Pancreas (tissue), 10 donors: ENCODE data around the gene MFSD6L. TPM values are rescaled to one million over a fixed set of nuclear protein-coding genes. Genes with fewer than 3 reads are reported as not detected.
A peak's percentile ranks its signal among the peaks of the same experiment; 100 is the strongest.

Experiments used
- ATAC-seq, 4 donors: fragments of 200-7000 bp; cut with Tn5 transposase; one replicate each; pipeline versions ENCODE4 v1.8.0 to v1.9.1; 2020; ENCODE audit warnings: mild to moderate bottlenecking in 4 of 4, moderate library complexity in 4 of 4
- DNase-seq, 6 donors: peaks; one replicate each; pipeline ENCODE4 v3.0.0-alpha.2; 2020
- FAIRE-seq: peaks from 2 replicates; lab custom pipeline; 2012; peaks lifted over from hg19 to GRCh38; lab: Jason Lieb, UNC
- H3K27ac ChIP-seq, 4 donors: fragments of 200-600 bp; sonication (generic); 1 replicate in 3 of 4; 2 replicates in 1 of 4; pipeline versions ENCODE4 v1.5.0 to v1.8.0; 2020
- H3K27me3 ChIP-seq, 4 donors: fragments of 200-600 bp; one replicate each; pipeline ENCODE4 v1.8.0; 2021
- H3K36me3 ChIP-seq, 3 donors: fragments of 200-600 bp; sonication (generic) in 1 of 3; one replicate each; pipeline versions ENCODE4 v1.5.0 to v1.8.0; 2020 to 2021
- H3K4me1 ChIP-seq, 3 donors: fragments of 200-600 bp; one replicate each; pipeline ENCODE4 v1.8.0; 2021
- H3K4me3 ChIP-seq, 4 donors: fragments of 200-600 bp; sonication (generic) in 2 of 4; one replicate each; pipeline versions ENCODE4 v1.5.0 to v1.8.0; 2020 to 2021
- H3K9me3 ChIP-seq, 4 donors: fragments of 200-600 bp; one replicate each; pipeline ENCODE4 v1.8.0; 2021
- WGBS, 2 donors: extraction: QIAGEN DNeasy Blood & Tissue Kit; methylation state at CpG; one replicate each; pipeline ENCODE4 v1.1.7; 2013; 5-methylcytosine and 5-hydroxymethylcytosine counted together
- intact Hi-C, 3 donors: fragments of 100-400 bp; cut with DNase I; formaldehyde crosslinking; loops; one replicate each; pipeline versions ENCODE4 v1.11.1 to v1.14.2; 2022
- polyA plus RNA-seq, 2 donors: library from polyadenylated mRNA; stranded (reverse); fragments of 200-250 nt; gene quantifications; one replicate each; pipeline ENCODE4 v1.2.3, GENCODE V29; 2013
- total RNA-seq, 6 donors: library from RNA; stranded (reverse); fragmentation: NEBNext Ultra II Directional in 4 of 6; extraction: Animal tissue kit (Norgen Biotek cat#: 25700) in 4 of 6; gene quantifications; one replicate each; pipeline versions ENCODE4 v1.2.1 to v1.2.4, GENCODE V29; 2021 to 2023
- TF ChIP-seq, protein P1 (sequence below), 4 donors: fragments of 200-600 bp; sonication (generic) in 3 of 4; IDR thresholded peaks; one replicate each; pipeline versions ENCODE4 v1.5.0 to v1.8.0; 2021; ENCODE audit warnings: antibody characterized with exemption in 4 of 4
- donor health status: healthy with polysubstance abuse.
- donor health status: DM: no; HTN: no; CAD: no; lungs with moderate emphysema.
- donor health status: DM: no; HTN: no; CAD: no.
- donor health status: control.
- donor health status: control.
- donor health status: Bipolar disorder and iron deficiency.
- donor health status: DM: yes; HTN: yes; CAD: no.
- donor health status: DM: no; HTN: no; CAD: no.
- donor health status: DM: no; HTN: no; CAD: no.
- donor health status: DM: yes; HTN: yes; CAD: no.

Gene MFSD6L
- total and polyA plus RNA-seq, 8 donors = 3.3 to 7.7 (median 4.7) TPM

DNA sequence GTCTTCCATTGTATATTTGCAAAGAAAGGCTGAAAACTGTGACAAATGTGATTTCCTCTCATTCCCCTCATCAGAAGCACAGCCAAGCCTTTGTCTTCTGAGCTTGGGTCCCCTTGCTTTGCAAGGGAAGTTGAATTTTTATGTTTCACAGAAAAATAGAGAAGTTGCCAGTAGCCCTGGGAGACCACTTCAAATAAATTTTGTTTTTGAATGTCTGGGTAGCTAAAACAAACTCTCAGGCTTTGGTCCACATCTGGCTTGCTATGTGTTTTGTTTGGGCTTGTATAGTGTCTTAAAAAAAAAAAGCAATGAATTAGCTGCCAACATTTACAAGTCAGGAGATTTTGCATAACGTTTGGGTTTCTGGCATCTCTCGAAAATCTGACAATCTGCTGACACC, 44.2 kb upstream of the MFSD6L start:
- H3K4me1 ChIP-seq = no peaks in the 10 kb centered on the region
- intact Hi-C loops = no loop called here
- no peak overlapping the region for H3K27ac ChIP-seq
- no peak for ATAC-seq
- H3K27me3 ChIP-seq = no peaks in the 10 kb centered on the region
- TF ChIP-seq, protein P1, sequence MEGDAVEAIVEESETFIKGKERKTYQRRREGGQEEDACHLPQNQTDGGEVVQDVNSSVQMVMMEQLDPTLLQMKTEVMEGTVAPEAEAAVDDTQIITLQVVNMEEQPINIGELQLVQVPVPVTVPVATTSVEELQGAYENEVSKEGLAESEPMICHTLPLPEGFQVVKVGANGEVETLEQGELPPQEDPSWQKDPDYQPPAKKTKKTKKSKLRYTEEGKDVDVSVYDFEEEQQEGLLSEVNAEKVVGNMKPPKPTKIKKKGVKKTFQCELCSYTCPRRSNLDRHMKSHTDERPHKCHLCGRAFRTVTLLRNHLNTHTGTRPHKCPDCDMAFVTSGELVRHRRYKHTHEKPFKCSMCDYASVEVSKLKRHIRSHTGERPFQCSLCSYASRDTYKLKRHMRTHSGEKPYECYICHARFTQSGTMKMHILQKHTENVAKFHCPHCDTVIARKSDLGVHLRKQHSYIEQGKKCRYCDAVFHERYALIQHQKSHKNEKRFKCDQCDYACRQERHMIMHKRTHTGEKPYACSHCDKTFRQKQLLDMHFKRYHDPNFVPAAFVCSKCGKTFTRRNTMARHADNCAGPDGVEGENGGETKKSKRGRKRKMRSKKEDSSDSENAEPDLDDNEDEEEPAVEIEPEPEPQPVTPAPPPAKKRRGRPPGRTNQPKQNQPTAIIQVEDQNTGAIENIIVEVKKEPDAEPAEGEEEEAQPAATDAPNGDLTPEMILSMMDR (IDR thresholded peaks at IDR 0.05) = no peak
- no peaks in the 10 kb centered on the region for H3K36me3 ChIP-seq
- no peaks in the 10 kb centered on the region for H3K9me3 ChIP-seq
- 40 to 56% methylated on average over 2 of the region's 2 CpGs for WGBS, 2 donors
- H3K4me3 ChIP-seq = no peak overlapping the region
- DNase-seq = no peak
- no peak for FAIRE-seq

DNA sequence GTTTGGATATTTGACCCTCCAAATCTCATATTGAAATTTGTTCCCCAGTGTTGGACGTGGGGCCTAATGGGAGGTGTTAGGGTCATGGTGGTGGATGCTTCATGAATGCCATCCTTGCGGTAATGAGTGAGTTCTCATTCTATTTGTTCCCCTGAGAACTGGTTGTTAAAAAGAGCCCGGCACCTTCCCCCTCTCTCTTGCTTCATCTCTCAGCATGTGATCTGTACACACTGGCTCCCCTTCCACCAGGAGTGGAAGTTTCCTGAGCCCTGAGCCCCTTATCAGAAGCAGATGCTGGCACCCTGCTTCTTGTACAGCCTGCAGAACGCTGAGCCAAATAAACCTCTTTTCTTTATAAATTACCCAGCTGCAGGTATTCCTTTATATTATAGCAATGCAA, 42.7 kb upstream of the MFSD6L start:
- Histone ChIP-seq H3K27ac (no peak overlapping the region), H3K27me3 (no peaks in the 10 kb centered on the region), H3K36me3 (no peaks in the 10 kb centered on the region), H3K9me3 (no peaks in the 10 kb centered on the region), H3K4me1 (no peaks in the 10 kb centered on the region), H3K4me3 (no peak overlapping the region)
- FAIRE-seq (no peak), DNase-seq (no peak), ATAC-seq (no peak)
- TF ChIP-seq, protein P1 (IDR thresholded peaks at IDR 0.05) = no peak
- WGBS, 2 donors = 62 to 71% methylated on average over 4 of the region's 4 CpGs
- intact Hi-C loops = no loop called here

DNA sequence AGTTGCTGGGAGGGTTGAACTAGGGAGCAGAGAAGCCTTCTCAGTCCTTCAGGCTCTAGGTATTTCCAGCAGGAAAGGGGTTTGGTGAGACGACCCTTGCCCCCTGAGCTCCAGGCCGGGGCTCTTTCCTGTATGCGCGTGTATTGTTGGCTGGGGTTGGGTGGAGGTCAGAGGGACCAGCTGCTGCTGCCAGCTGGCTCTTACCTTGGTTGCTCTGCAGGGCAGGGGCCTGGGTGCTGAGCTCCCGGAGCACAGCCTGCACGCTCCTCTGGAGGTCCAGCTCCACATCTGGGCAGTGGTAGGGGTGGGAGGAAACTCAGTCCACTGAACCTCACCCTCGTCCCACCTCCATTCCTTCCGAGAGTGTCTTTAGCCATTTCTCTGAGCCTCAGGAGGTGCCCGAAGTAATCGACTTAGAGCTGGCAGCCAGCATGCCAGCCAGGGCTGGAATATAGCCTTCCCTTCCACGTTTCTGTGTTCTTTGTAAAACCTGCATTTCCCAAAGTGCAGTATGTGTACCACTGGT, 40.3 kb upstream of the MFSD6L start:
- intact Hi-C loops = no loop called here

DNA sequence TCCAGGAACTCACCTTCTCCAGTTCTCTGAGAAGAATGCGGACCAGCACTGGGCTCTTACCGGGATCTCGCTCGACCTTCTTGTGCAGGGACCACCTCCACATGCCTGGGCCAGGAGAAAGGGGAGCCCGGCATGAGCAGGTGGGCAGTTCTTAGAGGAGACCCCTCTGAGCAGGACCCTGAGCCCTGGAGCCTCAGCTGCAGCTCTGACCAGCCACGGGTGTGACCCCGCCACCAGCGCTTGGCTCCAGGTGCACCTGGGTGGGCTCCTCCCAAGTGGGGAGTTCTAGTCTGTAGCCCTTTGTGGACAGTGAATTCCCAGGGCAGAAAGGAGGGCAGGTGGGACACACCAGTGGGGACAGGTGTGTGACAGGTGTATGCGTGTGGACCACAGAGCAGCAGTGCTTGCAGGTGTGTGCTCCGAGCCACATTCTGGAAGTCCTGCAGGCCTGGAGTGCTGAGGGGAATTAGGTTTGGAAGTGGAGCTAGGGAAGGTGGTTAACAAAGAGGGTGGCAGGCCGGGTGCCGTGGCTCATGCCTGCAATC, 39.5 kb upstream of the MFSD6L start:
- H3K4me3 ChIP-seq = no peak overlapping the region
- intact Hi-C loops = no loop called here
- FAIRE-seq = no peak
- DNase-seq = no peak
- no peaks in the 10 kb centered on the region for H3K9me3 ChIP-seq
- H3K27me3 ChIP-seq = no peaks in the 10 kb centered on the region
- no peaks in the 10 kb centered on the region for H3K36me3 ChIP-seq
- ATAC-seq = no peak
- TF ChIP-seq, protein P1 (IDR thresholded peaks at IDR 0.05) = no peak
- no peaks in the 10 kb centered on the region for H3K4me1 ChIP-seq
- 78 to 88% methylated on average over 12 of the region's 12 CpGs for WGBS, 2 donors
- no peak overlapping the region for H3K27ac ChIP-seq

More for the DNA sequence above, 40.3 kb upstream of the MFSD6L start:
- no peaks in the 10 kb centered on the region for H3K4me1 ChIP-seq
- H3K4me3 ChIP-seq = no peak overlapping the region
- no peak overlapping the region for H3K27ac ChIP-seq
- no peak for DNase-seq
- TF ChIP-seq, protein P1 (IDR thresholded peaks at IDR 0.05) = no peak
- no peaks in the 10 kb centered on the region for H3K27me3 ChIP-seq
- H3K36me3 ChIP-seq = no peaks in the 10 kb centered on the region
- H3K9me3 ChIP-seq = no peaks in the 10 kb centered on the region
- no peak for FAIRE-seq
- ATAC-seq = no peak
- WGBS, 2 donors = 45 to 52% methylated on average over 11 of the region's 11 CpGs

DNA sequence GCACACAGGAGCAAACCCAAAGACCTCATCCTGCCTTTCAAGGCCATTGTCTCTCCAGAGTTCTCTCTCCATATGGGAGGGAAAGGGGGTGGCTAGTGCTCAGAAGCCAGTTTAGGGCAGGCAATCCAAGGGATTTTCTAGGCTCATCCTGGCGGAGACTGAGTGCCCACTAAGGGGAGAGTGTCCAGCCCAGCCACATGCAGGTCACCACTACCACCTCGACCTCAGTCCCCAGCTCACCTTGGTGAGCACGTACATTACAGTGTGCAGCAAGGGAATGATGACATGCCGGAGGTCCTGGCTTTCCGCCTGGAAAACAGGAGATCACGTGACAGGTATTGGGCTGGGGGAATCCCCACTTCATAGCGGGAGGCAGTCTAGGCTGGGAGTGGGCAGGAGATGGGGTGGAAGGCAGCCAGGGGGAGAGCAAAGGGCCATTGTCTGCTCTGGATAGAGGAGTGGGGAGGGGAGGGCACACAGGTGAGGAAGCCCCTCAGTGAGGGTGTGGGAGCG, 38.5 kb upstream of the MFSD6L start:
- Histone ChIP-seq H3K36me3 (no peaks in the 10 kb centered on the region), H3K27me3 (no peaks in the 10 kb centered on the region), H3K4me1 (no peaks in the 10 kb centered on the region), H3K9me3 (no peaks in the 10 kb centered on the region), H3K27ac (no peak overlapping the region), H3K4me3 (no peak overlapping the region)
- intact Hi-C loops = no loop called here
- no peak for FAIRE-seq
- peak; percentile 78 to 93 (median 86) for ATAC-seq
- 14% methylated on average over 8 of the region's 8 CpGs for WGBS, 2 donors
- TF ChIP-seq, protein P1 (IDR thresholded peaks at IDR 0.05) = no peak
- peak in 4 of 6 donors; percentile 41 to 72 (median 60) for DNase-seq
